Kidney glomerular epithelial cell (primary cell): ENCODE measurements around the gene KCNH1.
A peak's percentile ranks its signal among the peaks of the same experiment; 100 is the strongest.

Experiments
- DNase-seq: peaks from one replicate; lab custom pipeline; 2025; lab: John Stamatoyannopoulos, UW

The KCNH1 gene

GRCh38 chr1:210920258-210920657 is 213.7 kb downstream of the KCNH1 start:
- no peak for DNase-seq

- DNase-seq, result no peak
Observed at GRCh38 chr1:210918893-210919292, 215.1 kb downstream of the KCNH1 start.

GRCh38 chr1:210917560-210918169 is 216.3 kb downstream of the KCNH1 start:
- DNase-seq, result no peak

- DNase-seq, result no peak
Observed at GRCh38 chr1:210916548-210916947, 217.4 kb downstream of the KCNH1 start.

GRCh38 chr1:210915890-210916507 is 217.9 kb downstream of the KCNH1 start:
- no peak for DNase-seq

GRCh38 chr1:210912752-210913151 is 221.2 kb downstream of the KCNH1 start:
- DNase-seq, result no peak

- no peak for DNase-seq
Observed at GRCh38 chr1:210910020-210910575, 223.8 kb downstream of the KCNH1 start.

GRCh38 chr1:210908791-210909190 is 225.2 kb downstream of the KCNH1 start:
- no peak for DNase-seq

GRCh38 chr1:210908257-210908656 is 225.7 kb downstream of the KCNH1 start:
- DNase-seq, result no peak

- no peak for DNase-seq
Observed at GRCh38 chr1:210907251-210907805, 226.6 kb downstream of the KCNH1 start.

- no peak for DNase-seq
Observed at GRCh38 chr1:210905944-210906453, 227.9 kb downstream of the KCNH1 start.

GRCh38 chr1:210905365-210905904 is 228.5 kb downstream of the KCNH1 start:
- DNase-seq, result no peak

GRCh38 chr1:210901981-210902770 is 231.8 kb downstream of the KCNH1 start:
- DNase-seq, result no peak

GRCh38 chr1:210900820-210901219 is 233.1 kb downstream of the KCNH1 start:
- DNase-seq, result no peak

- DNase-seq, result no peak
Observed at GRCh38 chr1:210900079-210900478, 233.9 kb downstream of the KCNH1 start.

GRCh38 chr1:210899676-210900075 is 234.3 kb downstream of the KCNH1 start:
- DNase-seq, result no peak

- no peak for DNase-seq
Observed at GRCh38 chr1:210898473-210898872, 235.5 kb downstream of the KCNH1 start.

- DNase-seq, result peak; percentile 52
Observed at GRCh38 chr1:210883821-210884220, 250.1 kb downstream of the KCNH1 start.

- DNase-seq, result peak; percentile 98
Observed at GRCh38 chr1:210882414-210883221, 251.3 kb downstream of the KCNH1 start.

GRCh38 chr1:210878564-210878963 is 255.4 kb downstream of the KCNH1 start:
- no peak for DNase-seq

GRCh38 chr1:210876275-210876674 is 257.7 kb downstream of the KCNH1 start:
- no peak for DNase-seq
